Measurements from ENCODE around the gene SERPINA5.

SERPINA5 gene

DNA sequence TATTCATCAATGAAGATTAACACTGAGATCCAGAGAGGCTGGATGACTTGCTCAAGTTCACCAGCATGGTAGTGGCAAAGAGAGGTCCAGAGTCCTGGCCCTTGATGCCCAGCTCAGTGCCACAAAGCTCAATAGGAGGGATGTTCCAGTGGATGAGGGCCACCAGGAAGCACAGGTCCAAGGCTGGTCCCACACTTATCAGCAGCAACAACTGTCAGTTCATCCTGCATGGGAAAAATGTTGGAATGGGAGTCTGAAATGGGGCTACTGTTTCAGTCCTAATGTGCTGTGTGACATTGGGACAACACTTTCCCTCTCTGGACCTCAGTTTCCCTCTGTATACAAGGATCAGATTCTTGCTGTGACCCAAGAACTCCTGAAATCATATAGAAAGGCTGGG is 11.2 kb downstream of the SERPINA5 start:
- TF ChIP-seq, protein P1, sequence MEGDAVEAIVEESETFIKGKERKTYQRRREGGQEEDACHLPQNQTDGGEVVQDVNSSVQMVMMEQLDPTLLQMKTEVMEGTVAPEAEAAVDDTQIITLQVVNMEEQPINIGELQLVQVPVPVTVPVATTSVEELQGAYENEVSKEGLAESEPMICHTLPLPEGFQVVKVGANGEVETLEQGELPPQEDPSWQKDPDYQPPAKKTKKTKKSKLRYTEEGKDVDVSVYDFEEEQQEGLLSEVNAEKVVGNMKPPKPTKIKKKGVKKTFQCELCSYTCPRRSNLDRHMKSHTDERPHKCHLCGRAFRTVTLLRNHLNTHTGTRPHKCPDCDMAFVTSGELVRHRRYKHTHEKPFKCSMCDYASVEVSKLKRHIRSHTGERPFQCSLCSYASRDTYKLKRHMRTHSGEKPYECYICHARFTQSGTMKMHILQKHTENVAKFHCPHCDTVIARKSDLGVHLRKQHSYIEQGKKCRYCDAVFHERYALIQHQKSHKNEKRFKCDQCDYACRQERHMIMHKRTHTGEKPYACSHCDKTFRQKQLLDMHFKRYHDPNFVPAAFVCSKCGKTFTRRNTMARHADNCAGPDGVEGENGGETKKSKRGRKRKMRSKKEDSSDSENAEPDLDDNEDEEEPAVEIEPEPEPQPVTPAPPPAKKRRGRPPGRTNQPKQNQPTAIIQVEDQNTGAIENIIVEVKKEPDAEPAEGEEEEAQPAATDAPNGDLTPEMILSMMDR (IDR thresholded peaks at IDR 0.05; ENCODE audit: low read depth, low read length), result no peak
- TF ChIP-seq POLR2A (IDR thresholded peaks at IDR 0.05; ENCODE audit: extremely low read depth, insufficient read length), result no peak
- no peak for TF ChIP-seq MYC (IDR thresholded peaks at IDR 0.05; ENCODE audit: low read depth, low read length)
- TF ChIP-seq, protein P2, sequence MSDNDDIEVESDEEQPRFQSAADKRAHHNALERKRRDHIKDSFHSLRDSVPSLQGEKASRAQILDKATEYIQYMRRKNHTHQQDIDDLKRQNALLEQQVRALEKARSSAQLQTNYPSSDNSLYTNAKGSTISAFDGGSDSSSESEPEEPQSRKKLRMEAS (IDR thresholded peaks at IDR 0.05; ENCODE audit: low read depth, low read length), result no peak
- DNase-seq (ENCODE audit: low read depth), result no peak
- H3K4me3 ChIP-seq (ENCODE audit: low read depth, low read length), result no peak overlapping the region

DNA sequence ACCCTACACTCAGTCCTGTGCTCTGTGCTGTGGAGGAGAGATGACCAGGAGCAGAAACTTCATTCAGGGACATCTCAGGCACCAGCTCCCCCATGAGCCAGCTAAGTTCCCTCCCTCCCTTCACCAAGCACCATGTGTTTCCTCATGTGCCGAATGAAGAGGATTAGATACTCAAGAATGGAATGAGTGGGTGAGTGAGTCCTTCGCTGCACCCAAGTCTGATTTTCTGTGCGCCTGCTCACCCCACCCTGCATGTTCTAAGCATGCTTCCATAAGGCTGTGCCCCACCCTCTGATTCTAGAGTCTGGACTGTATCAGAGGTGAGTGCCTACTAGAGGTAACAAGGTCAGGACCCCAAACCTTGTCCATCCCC is 12.1 kb downstream of the SERPINA5 start:
- no peak for DNase-seq (ENCODE audit: low read depth)
- H3K4me3 ChIP-seq (ENCODE audit: low read depth, low read length), result no peak overlapping the region
- TF ChIP-seq MYC (IDR thresholded peaks at IDR 0.05; ENCODE audit: low read depth, low read length) (no peak), POLR2A (IDR thresholded peaks at IDR 0.05; ENCODE audit: extremely low read depth, insufficient read length) (no peak)
- TF ChIP-seq, protein P1 (IDR thresholded peaks at IDR 0.05; ENCODE audit: low read depth, low read length), result no peak
- TF ChIP-seq, protein P2 (IDR thresholded peaks at IDR 0.05; ENCODE audit: low read depth, low read length), result no peak

DNA sequence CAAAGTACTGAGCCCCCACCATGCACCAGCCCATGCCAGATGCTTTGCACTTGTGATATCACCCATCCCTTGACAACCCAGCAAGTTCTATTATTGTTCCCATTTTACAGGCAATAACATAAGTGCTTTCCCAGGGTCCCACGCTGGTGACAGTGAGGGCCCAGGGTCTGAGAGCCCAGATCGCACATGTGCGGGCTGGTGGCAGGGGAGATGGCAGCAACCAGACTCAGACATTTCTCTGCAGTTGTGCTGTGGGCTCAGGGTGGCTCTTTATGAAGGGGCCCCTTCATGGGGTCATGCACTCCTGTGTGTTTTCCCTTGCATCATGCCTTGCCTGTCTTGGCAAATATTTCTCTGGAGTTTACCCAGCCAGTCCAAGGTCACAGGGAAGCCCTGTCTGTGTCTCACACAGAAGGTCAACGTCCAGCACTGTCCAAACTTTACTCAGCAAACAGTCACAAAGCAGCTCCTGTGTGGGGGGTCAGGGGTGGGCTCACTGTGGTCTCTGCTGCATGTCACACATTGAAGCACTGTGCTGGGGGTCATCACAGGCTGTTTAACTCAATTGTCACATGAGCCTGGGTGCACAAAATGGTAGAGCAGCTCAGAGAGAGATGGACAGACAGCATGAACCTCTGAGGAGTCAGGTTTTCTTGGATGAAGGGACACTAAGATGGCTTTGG is 12.7 kb downstream of the SERPINA5 start:
- TF ChIP-seq, protein P1 (IDR thresholded peaks at IDR 0.05; ENCODE audit: low read depth, low read length), result no peak
- TF ChIP-seq, protein P2 (IDR thresholded peaks at IDR 0.05; ENCODE audit: low read depth, low read length), result no peak
- TF ChIP-seq MYC (IDR thresholded peaks at IDR 0.05; ENCODE audit: low read depth, low read length) (no peak), POLR2A (IDR thresholded peaks at IDR 0.05; ENCODE audit: extremely low read depth, insufficient read length) (no peak)
- no peak overlapping the region for H3K4me3 ChIP-seq (ENCODE audit: low read depth, low read length)
- DNase-seq (ENCODE audit: low read depth), result no peak

DNA sequence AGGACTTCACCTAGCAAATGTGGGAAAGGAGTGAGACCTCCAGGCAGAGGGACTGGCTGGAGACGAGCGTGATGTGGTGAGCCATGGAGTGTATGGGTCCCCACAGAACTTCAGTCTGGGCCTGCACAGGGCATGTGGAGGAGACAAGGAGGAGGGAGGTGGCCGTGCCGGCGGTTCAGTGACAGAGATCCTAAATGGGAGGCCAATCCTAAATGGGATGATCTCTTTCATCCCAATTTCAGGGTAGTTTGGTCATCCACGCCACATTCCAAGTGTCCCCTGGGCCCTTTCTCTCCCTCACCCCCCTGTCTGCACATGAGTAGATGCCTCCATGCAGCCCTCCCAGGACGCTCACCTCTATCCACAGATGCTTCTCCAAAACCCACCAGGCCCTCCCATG is 13.2 kb downstream of the SERPINA5 start:
- no peak overlapping the region for H3K4me3 ChIP-seq (ENCODE audit: low read depth, low read length)
- DNase-seq (ENCODE audit: low read depth), result no peak
- TF ChIP-seq POLR2A (IDR thresholded peaks at IDR 0.05; ENCODE audit: extremely low read depth, insufficient read length) (no peak), MYC (IDR thresholded peaks at IDR 0.05; ENCODE audit: low read depth, low read length) (no peak)
- TF ChIP-seq, protein P2 (IDR thresholded peaks at IDR 0.05; ENCODE audit: low read depth, low read length), result no peak
- TF ChIP-seq, protein P1 (IDR thresholded peaks at IDR 0.05; ENCODE audit: low read depth, low read length), result no peak

DNA sequence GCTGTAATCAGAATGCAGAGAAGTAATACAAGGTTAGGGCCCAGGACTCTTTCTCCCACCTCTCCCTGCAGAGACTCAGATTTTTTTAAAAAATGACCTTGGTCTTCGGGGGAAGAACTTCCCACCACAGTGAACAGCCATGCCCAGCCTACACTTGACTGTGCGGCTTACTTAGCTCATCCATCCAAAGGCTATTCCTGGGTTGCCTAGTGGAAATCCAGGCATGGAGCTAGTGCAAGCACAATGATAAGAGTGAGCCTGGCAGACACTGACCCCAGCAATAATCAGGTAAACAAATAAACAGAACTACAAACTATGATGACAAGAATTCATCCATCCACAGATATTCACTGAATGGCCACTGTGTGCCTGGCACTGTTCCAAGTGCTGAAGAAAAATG is 14.7 kb downstream of the SERPINA5 start:
- no peak overlapping the region for H3K4me3 ChIP-seq (ENCODE audit: low read depth, low read length)
- TF ChIP-seq POLR2A (IDR thresholded peaks at IDR 0.05; ENCODE audit: extremely low read depth, insufficient read length) (no peak), MYC (IDR thresholded peaks at IDR 0.05; ENCODE audit: low read depth, low read length) (no peak)
- TF ChIP-seq, protein P2 (IDR thresholded peaks at IDR 0.05; ENCODE audit: low read depth, low read length), result no peak
- TF ChIP-seq, protein P1 (IDR thresholded peaks at IDR 0.05; ENCODE audit: low read depth, low read length), result no peak
- DNase-seq (ENCODE audit: low read depth), result no peak

All from NB4 (cell line).